A673 (cell line): ENCODE results near the gene ZNF57.

Experiments
- CTCF ChIP-seq: fragments of 300-800, 200-600 bp; sonication (generic); conservative IDR thresholded peaks from 2 replicates; pipeline ENCODE4 v1.5.1; 2017; ENCODE audit warnings: low read depth, mild to moderate bottlenecking, antibody characterized with exemption, low read length, moderate library complexity, mixed read lengths
- EZH2 ChIP-seq: fragments of 200-600 bp; sonication (generic); IDR thresholded peaks from 2 replicates; pipeline ENCODE4 v1.6.1; 2017; ENCODE audit warnings: borderline replicate concordance, low read depth, mild to moderate bottlenecking, mixed read lengths, antibody characterized with exemption, low read length; ENCODE audit not compliant: poor library complexity, severe bottlenecking

GRCh38 chr19:2926341-2927031 is 25.8 kb downstream of the ZNF57 start:
- TF ChIP-seq CTCF, result no peak
- TF ChIP-seq EZH2, result no peak
